NCI-H226 (cell line): Measurements from ENCODE around the gene GOLGB1.
"Not testable (repeated sequence)": the region's sequence is repeated elsewhere in the genome, so short reads cannot be mapped to it uniquely, and the experiment has no call there.

Experiments
- DNase-seq: peaks from one replicate; pipeline ENCODE4 v3.0.0-alpha.2; 2015

GOLGB1 gene

GRCh38 chr3:121749276-121750086 lies at the start of gene GOLGB1:
Gene GOLGB1, minus strand, starts transcription at chr3:121749741. Its CDS starts 18,770 bp downstream, at chr3:121730971.
- peak; percentile 94 for DNase-seq

GRCh38 chr3:121796970-121797369 lies 47.4 kb upstream of the GOLGB1 start:
- no peak for DNase-seq

- DNase-seq: no peak
These were observed 44.9 kb upstream of the GOLGB1 start for GRCh38 chr3:121794264-121794983.

- no peak for DNase-seq
These were observed 43.5 kb upstream of the GOLGB1 start for GRCh38 chr3:121793078-121793477.

GRCh38 chr3:121786485-121786884 lies 36.9 kb upstream of the GOLGB1 start:
- no peak for DNase-seq

- DNase-seq: not testable (repeated sequence)
These were observed 33.2 kb upstream of the GOLGB1 start for GRCh38 chr3:121782784-121783183.

- no peak for DNase-seq
These were observed 32.1 kb upstream of the GOLGB1 start for GRCh38 chr3:121781611-121782010.

- DNase-seq: not testable (repeated sequence)
These were observed 25.6 kb upstream of the GOLGB1 start for GRCh38 chr3:121775095-121775494.

GRCh38 chr3:121769246-121769645 lies 19.7 kb upstream of the GOLGB1 start:
- DNase-seq: no peak

- DNase-seq: no peak
These were observed 18.9 kb upstream of the GOLGB1 start for GRCh38 chr3:121768452-121768851.

- no peak for DNase-seq
These were observed 10.1 kb upstream of the GOLGB1 start for GRCh38 chr3:121759541-121760202.

- DNase-seq: peak; percentile 4
These were observed 9.3 kb upstream of the GOLGB1 start for GRCh38 chr3:121758727-121759450.

GRCh38 chr3:121757812-121758545 lies 8.4 kb upstream of the GOLGB1 start:
- DNase-seq: no peak

GRCh38 chr3:121757087-121757811 lies 7.7 kb upstream of the GOLGB1 start:
- DNase-seq: peak; percentile 48

- no peak for DNase-seq
These were observed 3.2 kb upstream of the GOLGB1 start for GRCh38 chr3:121752772-121753171.

- DNase-seq: no peak
These were observed 2.7 kb upstream of the GOLGB1 start for GRCh38 chr3:121752261-121752660.

GRCh38 chr3:121750087-121750415 lies 510 bp upstream of the GOLGB1 start:
- no peak for DNase-seq

- no peak for DNase-seq
These were observed 763 bp downstream of the GOLGB1 start for GRCh38 chr3:121748680-121749275.

GRCh38 chr3:121747976-121748375 lies 1.6 kb downstream of the GOLGB1 start:
- no peak for DNase-seq

- DNase-seq: not testable (repeated sequence)
These were observed 6.4 kb downstream of the GOLGB1 start for GRCh38 chr3:121743106-121743505.

GRCh38 chr3:121740896-121741295 lies 8.6 kb downstream of the GOLGB1 start:
- no peak for DNase-seq
